Inflammatory macrophage treated with lipopolysaccharide for 4 hours (primary cell): ENCODE data around the gene ZNF280B.
"Not testable (repeated sequence)": the region's sequence is repeated elsewhere in the genome, so short reads cannot be mapped to it uniquely, and the experiment has no call there.

Experiments
- DNase-seq: peaks from one replicate; pipeline ENCODE4 v3.0.0-alpha.2; 2020

Gene ZNF280B

DNA sequence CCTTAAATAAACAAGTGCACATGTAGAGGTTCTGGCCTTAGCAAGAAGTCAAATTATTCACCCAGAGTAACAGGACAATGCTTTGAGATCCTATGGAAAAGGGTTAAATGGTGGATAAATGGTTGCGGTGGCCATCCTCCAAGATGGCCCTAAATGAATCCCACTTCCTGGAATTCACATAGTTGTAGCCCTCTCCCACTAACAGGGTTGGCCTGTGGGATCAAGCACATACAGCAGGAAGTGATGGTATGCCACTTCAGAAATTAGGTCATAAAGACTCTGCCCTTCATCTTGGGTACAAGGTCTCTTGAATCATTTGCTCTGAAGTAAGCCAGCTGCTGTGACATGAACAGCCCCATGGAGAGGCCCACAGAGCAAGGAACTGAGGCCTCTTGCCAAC, 1.8 kb downstream of the ZNF280B start:
- no peak for DNase-seq

- no peak for DNase-seq
Measured at GRCh38 chr22:22498267-22498666, 10.3 kb downstream of the ZNF280B start.

GRCh38 chr22:22491589-22491988, 17.0 kb downstream of the ZNF280B start:
- not testable (repeated sequence) for DNase-seq

GRCh38 chr22:22488736-22489135, 19.8 kb downstream of the ZNF280B start:
- DNase-seq = no peak

DNA sequence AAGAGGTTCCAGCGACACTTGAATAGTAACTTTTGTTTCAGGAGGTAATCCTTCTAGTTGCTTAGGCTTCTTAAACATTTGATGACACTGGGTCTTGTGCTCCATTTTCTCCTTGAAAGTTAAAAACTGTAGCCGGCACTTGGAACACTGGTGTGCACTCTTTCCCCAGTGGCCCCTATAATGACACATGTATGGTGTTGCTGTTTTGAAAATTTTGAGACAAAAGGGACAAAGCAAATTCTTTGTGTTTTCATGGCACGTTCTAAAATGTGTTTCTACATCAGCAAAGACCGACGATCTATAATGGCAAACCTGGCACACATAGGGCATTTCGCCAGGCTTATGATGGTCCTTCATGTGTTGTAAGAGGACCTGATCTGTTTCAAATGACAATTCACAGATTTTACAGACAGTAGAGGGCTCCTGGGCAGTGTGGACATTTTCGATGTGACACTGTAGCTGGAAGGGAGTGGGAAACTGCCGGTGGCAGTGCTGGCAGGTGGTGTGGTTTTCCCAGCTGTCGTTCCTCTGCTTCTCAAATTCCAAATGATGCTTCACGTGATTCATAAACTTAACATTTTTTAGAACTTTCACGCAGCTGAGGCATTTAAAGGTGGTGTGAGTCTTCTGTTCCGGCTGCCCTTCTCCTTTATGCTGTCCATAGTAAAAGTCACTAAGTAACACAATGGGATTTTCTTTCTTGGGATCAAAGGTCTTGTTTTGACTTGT, 20.5 kb downstream of the ZNF280B start:
- no peak for DNase-seq

DNA sequence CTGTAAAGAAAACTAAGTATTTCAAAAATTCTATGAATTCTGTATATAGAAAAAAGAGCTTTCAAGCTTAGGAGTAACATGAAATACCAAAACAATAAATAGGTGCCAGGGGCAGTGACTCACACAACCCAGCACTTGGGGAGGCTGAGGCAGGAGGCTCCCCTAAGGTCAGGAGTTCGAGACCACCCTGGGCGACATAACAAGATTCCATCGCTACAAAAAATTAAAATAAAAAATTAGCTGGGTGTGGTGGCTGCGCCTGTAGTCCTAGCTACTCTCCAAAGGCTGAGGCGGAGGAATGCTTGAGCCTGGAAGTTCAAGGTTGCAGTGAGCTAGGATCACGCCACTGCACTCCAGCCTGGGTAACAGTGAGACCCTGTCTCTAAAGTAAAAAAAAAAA, 21.5 kb downstream of the ZNF280B start:
- no peak for DNase-seq

DNA sequence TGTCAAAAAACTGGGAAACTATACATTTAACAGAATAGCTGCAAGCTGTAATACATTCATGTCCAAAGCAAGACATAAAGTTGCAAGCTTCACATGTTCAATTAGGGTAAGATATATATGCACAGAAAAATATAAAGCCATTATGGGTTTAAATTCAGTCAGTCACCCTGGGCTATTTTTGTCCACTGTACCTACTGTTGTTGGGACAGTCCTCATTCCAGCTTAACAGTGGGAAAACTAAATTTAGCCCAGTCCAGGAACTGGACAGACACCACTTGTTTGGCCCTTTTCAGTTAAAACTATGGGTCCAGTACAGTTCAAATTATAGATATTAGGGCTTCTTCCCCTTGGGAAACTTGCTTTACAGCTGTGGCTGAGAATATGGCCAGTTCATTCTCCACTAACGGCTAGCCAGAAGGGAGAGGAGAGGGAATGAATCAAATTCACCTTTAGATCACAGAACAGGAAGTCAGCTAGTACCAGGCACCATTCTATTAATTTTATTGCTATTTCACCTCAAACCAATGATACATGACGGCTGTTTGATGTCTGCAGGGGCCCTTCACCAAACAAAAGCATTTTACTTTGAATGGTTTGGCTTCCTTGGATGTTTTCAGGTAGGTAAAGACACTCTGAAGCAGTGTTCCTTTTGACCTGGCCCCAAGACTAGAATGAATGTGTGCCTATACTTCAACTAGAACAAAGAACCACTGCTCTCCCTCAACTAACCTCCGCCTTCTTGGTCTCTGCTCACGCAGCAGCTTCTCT, 22.2 kb downstream of the ZNF280B start:
- no peak for DNase-seq

DNA sequence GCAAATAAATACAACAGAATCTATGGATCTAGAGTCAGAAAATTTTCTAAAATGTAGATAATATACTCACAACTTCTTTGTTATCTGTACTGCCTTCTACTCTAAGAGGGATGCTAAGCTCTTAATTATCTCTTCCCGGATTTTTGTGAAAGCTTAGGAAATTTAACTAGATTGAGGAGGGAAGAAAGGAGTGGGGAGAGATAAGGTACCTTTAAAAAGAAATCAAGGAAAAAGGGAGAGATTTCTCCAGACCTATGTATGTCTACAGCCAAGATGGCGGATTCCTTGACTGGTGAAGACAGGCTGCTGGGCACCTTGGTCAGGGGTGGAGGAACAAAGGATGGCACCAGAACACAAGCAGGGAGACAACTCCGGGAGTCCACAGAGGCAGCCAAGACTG, 23.0 kb downstream of the ZNF280B start:
- no peak for DNase-seq

DNA sequence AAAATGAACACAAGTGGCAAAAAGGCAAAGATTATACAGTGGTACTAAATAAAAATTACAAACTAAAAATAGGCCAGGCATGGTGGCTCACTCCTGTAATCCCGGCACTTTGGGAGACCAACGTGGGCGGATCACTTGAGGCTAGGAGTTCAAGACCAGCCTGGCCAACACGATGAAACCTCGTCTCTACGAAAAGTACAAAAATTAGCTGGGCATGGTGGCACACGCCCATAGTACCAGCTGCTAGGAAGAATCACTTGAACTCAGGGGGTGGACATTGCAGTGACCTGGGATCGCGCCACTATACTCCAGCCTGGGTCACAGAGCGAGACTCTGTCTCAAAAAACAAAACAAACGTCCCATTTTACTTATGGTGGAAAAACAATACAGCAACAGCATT, 24.5 kb downstream of the ZNF280B start:
- no peak for DNase-seq

GRCh38 chr22:22480940-22481339, 27.6 kb downstream of the ZNF280B start:
- DNase-seq = no peak

DNA sequence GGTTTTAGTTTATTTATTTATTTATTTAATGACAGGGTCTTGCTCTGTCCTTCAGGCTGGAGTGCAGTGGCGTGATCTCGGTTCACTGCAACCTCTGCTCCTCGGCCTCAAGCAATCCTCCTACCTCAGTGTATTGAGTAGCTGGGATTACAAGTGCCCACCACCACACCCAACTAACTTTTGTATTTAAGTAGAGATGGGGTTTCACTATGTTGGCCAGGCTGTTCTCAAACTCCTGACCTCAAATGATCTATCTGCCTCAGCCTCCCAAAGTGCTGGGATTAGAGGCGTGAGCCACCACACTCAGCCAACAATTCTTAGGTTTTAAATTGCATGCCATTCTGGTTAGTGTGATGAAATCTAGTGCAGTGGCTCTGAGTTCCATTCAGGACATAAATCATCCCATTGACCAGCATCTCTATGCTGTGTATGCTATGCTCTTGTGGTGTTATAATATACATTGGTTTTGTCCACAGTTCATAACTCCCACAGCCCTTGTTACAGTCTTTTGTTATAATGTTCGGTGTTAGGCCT, 28.5 kb downstream of the ZNF280B start:
- no peak for DNase-seq

GRCh38 chr22:22479116-22479515, 29.4 kb downstream of the ZNF280B start:
- DNase-seq = no peak

GRCh38 chr22:22478470-22478869, 30.1 kb downstream of the ZNF280B start:
- peak; percentile 5 for DNase-seq

DNA sequence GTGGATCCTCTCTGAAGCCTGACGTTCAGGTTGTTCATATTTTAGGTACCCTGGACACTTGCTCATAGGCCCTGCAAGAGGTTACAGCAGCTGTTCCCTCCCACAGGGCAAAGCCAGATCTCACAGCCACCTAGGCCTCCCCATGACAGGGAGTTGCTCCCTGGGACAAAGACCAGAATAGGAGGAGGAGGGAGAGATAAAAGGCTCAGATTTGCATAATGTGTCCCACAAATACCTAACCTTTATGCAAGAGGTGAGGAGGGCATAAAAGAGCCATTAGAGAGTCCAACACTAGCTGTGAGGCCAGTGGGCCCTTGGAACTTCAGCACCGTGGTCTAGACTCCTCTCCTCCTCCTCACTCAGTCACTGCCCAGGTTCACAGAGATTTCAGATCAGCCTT, 33.8 kb downstream of the ZNF280B start:
- DNase-seq = no peak

- DNase-seq = not testable (repeated sequence)
Measured at GRCh38 chr22:22471104-22471503, 37.4 kb downstream of the ZNF280B start.

- no peak for DNase-seq
Measured at GRCh38 chr22:22469527-22469926, 39.0 kb downstream of the ZNF280B start.

- DNase-seq = not testable (repeated sequence)
Measured at GRCh38 chr22:22468794-22469469, 39.6 kb downstream of the ZNF280B start.

DNA sequence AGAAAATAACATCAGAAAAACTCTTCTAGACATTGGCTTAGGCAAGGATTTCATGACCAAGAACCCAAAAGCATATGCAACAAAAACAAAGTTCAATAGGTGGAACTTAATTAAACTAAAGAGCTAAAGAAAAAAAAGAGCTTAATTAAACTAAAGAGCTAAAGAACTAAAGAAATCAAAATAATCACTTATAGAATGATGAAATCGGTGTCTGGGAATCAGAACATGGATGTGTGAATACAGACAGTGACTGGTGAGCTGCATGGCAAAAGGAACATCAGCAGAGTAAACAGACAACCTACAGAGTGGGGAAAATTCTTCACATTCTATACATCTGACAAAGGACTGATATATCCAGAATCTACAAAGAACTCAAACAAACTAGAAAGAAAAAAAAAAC, 41.4 kb downstream of the ZNF280B start:
- no peak for DNase-seq

GRCh38 chr22:22465782-22466181, 42.8 kb downstream of the ZNF280B start:
- DNase-seq = no peak

DNA sequence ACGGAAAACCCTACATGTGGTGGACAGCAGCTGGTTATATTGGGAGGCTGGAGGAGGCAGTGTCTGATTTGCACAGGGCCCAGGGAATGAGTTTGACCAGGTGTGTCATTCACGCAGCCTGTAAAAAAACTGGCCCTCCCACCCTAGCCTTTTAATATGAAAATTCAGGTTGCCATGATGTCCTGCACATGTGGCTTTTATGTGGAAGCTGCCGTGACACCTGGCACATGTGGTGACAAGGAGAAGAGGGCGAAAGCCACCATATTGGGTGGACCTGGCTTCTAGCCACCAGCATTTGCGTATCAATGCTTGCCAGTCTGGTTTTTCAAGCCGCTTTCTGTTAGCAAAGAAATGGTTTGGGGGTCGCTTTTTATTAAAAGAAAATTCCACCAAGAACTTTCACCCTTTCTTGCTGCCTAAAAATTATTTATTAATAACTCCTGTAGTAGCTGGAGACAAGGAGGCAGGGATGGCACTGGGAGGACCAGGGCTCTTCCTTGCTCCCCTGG, 43.4 kb downstream of the ZNF280B start:
- DNase-seq = no peak

DNA sequence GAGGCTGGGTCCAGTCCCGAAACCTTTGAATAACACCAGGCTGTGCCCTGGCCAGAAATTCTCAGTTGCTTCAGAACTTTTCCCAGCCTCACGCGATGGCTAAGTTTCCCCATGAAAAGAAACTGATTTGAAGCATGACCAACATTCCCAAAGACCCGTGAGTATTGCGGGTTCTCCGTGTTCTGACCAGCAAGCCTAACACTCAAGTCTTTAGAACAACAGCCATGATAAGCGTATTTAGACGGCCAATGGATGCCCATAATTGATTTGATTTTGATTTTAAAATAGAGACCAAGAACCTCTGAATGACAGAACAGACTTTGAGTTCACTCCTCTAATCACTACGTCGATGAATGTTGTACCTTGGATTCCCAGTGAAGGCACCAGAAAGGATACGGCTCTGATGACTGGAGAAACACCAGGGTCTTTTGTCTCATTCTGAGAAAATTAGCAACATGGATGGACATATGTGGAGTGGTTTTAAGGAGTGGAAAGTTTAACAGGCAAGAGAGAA, 43.9 kb downstream of the ZNF280B start:
- DNase-seq = no peak

DNA sequence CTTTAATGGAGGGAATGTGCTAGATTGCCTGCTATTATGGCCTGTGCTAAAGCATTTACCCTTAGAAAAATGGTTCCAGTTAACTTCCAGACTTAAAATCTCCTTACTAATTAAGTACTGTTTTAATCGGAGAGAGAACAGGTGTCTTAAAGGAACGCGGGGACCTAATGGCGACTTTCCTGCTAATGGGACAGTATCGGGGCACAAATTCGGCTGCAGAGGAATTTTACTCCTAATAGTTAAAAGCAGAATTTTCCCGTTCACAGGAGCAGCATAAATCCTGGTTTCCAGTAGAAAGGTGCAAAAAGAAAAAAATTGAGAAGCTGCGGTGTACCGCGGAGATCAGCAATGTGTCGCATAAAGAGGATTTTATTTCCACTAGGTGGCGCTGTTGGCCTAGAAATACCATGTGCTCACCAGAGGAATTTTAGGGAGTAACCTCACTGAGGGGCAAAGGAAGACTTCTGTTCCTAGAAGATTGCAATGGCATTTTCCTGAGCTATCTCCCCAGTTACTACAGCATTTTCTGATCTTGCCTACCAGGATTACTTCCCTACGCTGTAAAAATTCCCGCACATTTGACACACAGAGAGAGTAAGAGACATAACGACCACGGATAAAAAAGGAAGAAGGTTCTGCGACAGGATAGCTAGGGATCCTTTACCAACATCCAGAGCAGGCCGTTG, 44.5 kb downstream of the ZNF280B start:
- peak; percentile 75 for DNase-seq
